PFSK-1 (cell line): ENCODE data around the gene TMEM62.

Experiments
- FOXP2 ChIP-seq: optimal IDR thresholded peaks from 2 replicates; pipeline ENCODE3; 2011; ENCODE audit warnings: borderline replicate concordance, control low read depth, inconsistent platforms; ENCODE audit not compliant: insufficient read depth; ENCODE audit errors: extremely low read length, extremely low read depth
- POLR2AphosphoS5 ChIP-seq: IDR thresholded peaks from 2 replicates; pipeline ENCODE4 v1.6.1; 2012; ENCODE audit warnings: low read depth, mild to moderate bottlenecking, control low read depth, low read length, moderate library complexity
- SIN3A ChIP-seq: IDR thresholded peaks from 2 replicates; pipeline ENCODE4 v1.6.1; 2012; ENCODE audit warnings: mild to moderate bottlenecking, low read length, moderate library complexity, borderline replicate concordance; ENCODE audit not compliant: insufficient read depth
- TAF1 ChIP-seq: IDR thresholded peaks from 2 replicates; pipeline ENCODE4 v1.6.1; 2012; ENCODE audit warnings: low read length, control low read depth, borderline replicate concordance; ENCODE audit not compliant: insufficient read depth
- TF ChIP-seq, protein P1 (sequence below), 2 experiments: IDR thresholded peaks; 2 replicates each; pipeline versions ENCODE4 v1.6.1 to v1.8.0; 2011 to 2012; ENCODE audit warnings: low read depth in 2 of 2, low read length in 2 of 2, control low read depth in 1 of 2, inconsistent platforms in 1 of 2, mild to moderate bottlenecking in 1 of 2, moderate library complexity in 1 of 2; ENCODE audit not compliant: insufficient read depth in 1 of 2

The TMEM62 gene

GRCh38 chr15:43105077-43105736 lies 28.2 kb upstream of the TMEM62 start:
- no peak for TF ChIP-seq FOXP2
- no peak for TF ChIP-seq POLR2AphosphoS5
- TF ChIP-seq TAF1: no peak
- TF ChIP-seq SIN3A: no peak
- TF ChIP-seq, protein P1, sequence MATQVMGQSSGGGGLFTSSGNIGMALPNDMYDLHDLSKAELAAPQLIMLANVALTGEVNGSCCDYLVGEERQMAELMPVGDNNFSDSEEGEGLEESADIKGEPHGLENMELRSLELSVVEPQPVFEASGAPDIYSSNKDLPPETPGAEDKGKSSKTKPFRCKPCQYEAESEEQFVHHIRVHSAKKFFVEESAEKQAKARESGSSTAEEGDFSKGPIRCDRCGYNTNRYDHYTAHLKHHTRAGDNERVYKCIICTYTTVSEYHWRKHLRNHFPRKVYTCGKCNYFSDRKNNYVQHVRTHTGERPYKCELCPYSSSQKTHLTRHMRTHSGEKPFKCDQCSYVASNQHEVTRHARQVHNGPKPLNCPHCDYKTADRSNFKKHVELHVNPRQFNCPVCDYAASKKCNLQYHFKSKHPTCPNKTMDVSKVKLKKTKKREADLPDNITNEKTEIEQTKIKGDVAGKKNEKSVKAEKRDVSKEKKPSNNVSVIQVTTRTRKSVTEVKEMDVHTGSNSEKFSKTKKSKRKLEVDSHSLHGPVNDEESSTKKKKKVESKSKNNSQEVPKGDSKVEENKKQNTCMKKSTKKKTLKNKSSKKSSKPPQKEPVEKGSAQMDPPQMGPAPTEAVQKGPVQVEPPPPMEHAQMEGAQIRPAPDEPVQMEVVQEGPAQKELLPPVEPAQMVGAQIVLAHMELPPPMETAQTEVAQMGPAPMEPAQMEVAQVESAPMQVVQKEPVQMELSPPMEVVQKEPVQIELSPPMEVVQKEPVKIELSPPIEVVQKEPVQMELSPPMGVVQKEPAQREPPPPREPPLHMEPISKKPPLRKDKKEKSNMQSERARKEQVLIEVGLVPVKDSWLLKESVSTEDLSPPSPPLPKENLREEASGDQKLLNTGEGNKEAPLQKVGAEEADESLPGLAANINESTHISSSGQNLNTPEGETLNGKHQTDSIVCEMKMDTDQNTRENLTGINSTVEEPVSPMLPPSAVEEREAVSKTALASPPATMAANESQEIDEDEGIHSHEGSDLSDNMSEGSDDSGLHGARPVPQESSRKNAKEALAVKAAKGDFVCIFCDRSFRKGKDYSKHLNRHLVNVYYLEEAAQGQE (IDR thresholded peaks at IDR 0.05; ENCODE audit: insufficient read depth in 1 of 2, low read depth in 2 of 2, low read length in 2 of 2): no peak

- TF ChIP-seq, protein P1 (IDR thresholded peaks at IDR 0.05; ENCODE audit: insufficient read depth in 1 of 2, low read depth in 2 of 2, low read length in 2 of 2): no peak
- TF ChIP-seq TAF1 (peak; percentile 80; the same call in 1 of the 2 replicates), SIN3A (0 out of 2 replicates have a peak, but pooled peaks have one; percentile 44), FOXP2 (peak; percentile 72), POLR2AphosphoS5 (peak; percentile 92)
These were observed 27.5 kb upstream of the TMEM62 start, which contains the start of gene UBR1 for GRCh38 chr15:43105778-43106485. UBR1 (minus strand) TSS chr15:43106038; CDS start chr15:43106022, 16 bp downstream.

DNA sequence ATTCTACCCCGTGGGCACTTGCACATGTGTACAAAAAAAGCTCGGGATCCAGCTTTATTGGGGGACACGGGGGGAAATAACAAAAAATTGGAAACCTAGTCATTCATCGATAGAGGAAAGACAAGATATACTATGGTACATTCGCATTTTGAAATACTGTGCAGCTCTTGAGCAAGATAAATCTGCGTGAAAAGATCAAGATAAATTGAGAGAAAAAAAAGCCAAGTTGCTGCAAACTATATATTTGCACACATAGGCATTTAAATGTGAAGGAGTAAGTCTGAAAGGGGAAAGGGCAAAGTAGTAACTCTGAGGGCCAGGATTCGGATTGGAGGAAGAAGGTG lies 26.9 kb upstream of the TMEM62 start:
- TF ChIP-seq TAF1 (no peak), POLR2AphosphoS5 (no peak), FOXP2 (no peak), SIN3A (no peak)
- TF ChIP-seq, protein P1 (IDR thresholded peaks at IDR 0.05; ENCODE audit: insufficient read depth in 1 of 2, low read depth in 2 of 2, low read length in 2 of 2): no peak

- TF ChIP-seq POLR2AphosphoS5 (no peak), TAF1 (no peak), FOXP2 (no peak), SIN3A (no peak)
- TF ChIP-seq, protein P1 (IDR thresholded peaks at IDR 0.05; ENCODE audit: insufficient read depth in 1 of 2, low read depth in 2 of 2, low read length in 2 of 2): no peak
These were observed 25.6 kb upstream of the TMEM62 start for GRCh38 chr15:43107751-43108150.
